ENCODE data around the gene KRTAP4-1.
"Not testable (repeated sequence)": the region's sequence is repeated elsewhere in the genome, so short reads cannot be mapped to it uniquely, and the experiment has no call there.

The KRTAP4-1 gene

DNA sequence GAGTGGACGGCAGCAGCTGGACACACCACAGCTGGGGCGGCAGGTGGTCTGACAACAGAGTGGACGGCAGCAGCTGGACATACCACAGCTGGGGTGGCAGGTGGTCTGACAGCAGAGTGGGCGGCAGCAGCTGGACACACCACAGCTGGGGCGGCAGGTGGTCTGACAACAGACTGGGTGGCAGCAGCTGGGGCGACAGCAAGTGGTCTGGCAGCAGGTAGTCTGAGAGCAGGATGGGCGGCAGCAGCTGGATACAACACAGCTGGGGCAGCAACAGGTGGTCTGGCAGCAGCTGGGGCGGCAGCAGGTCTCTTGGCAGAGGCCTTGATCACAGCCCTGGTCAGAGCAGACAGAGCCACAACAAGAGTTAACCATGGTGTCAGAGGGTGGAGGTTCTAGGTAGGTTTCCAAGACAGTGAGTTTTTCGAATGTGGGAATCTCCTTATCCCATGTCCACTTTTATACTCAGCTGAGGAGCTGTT is at the start of gene KRTAP4-1:
Gene KRTAP4-1, minus strand, starts transcription at position 432 of the 482 bp plus-strand sequence. Its CDS starts 57 bp downstream, at position 375.
- no peak for DNase-seq

DNA sequence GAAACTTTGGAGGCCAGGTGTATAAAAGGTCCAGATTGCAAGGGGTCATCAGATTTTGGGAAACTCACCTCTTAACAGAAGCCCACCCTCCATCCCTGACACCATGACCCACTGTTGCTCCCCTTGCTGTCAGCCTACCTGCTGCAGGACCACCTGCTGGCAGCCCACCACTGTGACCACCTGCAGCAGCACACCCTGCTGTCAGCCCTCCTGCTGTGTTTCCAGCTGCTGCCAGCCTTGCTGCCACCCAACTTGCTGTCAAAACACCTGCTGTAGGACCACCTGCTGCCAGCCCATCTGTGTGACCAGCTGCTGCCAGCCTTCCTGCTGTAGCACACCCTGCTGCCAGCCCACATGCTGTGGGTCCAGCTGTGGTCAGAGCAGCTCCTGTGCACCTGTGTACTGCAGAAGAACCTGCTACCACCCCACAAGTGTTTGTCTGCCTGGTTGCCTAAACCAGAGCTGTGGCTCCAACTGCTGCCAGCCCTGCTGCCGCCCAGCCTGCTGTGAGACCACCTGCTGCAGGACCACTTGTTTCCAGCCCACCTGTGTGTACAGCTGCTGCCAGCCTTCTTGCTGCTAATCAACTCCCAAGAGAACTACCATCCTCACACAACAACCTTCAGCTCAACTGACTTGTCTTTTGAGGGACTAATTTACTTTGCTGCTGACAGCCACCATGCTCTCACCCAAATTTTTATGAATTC is 47.8 kb upstream of the KRTAP4-1 start, which contains the start of gene KRTAP9-3:
Gene KRTAP9-3, plus strand, starts transcription at position 51 of the 707 bp plus-strand sequence. Its CDS starts 53 bp downstream, at position 104.
- not testable (repeated sequence) for DNase-seq

DNA sequence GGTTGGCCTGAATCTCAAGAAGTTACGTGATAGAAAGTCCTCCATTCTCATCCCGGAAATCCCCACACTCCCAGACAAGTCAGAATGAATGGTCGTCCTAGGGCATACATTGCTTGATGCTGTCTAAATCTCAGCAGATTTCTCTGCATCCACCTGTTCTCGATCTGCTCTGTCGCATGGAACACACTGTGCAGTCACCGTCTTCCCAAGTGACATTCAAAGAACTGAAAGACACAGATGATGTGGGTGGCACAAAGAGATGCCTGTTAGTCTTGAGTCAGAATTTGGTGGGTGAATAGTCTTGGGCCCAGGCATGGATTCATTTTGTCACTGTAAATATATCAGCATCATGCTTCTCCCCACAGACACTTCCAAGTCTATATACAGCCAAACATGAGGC is 47.0 kb upstream of the KRTAP4-1 start:
- DNase-seq: no peak

DNA sequence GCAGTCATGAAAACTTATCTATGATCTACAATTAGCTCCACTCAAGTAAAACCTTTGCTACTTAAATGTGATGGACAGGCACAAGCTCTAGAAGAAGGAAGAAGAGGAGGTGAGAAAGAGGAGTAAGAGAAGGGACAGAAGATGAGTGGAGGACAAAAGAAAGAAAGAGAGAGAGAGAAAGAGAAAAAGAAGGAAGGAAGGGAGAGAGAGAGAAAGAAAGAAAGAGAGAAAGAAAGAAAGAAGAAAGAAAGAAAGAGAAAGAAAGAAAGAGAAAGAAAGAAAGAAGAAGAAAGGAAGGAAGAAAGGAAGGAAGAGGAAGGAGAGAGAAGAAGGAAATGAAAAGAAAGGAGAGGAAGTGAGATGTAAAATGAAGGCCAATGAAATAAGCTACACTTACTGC is 45.4 kb upstream of the KRTAP4-1 start:
- no peak for DNase-seq

DNA sequence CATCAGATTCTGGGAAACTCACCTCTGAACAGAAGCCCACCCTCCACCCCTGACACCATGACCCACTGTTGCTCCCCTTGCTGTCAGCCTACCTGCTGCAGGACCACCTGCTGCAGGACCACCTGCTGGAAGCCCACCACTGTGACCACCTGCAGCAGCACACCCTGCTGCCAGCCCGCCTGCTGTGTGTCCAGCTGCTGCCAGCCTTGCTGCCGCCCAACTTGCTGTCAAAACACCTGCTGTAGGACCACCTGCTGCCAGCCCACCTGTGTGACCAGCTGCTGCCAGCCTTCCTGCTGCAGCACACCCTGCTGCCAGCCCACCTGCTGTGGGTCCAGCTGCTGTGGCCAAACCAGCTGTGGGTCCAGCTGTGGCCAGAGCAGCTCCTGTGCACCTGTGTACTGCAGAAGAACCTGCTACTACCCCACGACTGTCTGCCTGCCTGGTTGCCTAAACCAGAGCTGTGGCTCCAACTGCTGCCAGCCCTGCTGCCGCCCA is 41.9 kb upstream of the KRTAP4-1 start, which contains the start of gene KRTAP9-2:
Gene KRTAP9-2, plus strand, starts transcription at position 51 of the 498 bp plus-strand sequence. Its CDS starts 7 bp downstream, at position 58.
- DNase-seq: not testable (repeated sequence)

DNA sequence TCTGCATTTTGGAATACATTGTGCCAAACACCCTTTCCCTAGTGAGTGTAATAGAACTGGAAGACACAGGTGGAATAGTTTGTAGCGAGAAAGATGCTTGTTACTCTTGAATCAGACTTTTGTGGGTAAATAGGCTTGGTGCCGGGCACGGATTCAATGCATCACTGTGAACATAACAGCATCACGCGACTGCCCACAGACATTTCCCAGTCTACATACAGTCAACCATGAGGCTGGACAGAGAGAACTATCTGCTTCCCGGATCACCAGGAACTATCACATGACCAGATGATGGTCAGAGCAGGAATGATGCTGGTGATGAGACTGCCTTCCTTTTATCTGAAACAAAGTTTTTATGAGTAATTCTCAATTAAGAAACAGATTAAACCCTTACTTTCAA is 41.3 kb upstream of the KRTAP4-1 start:
- DNase-seq: no peak

DNA sequence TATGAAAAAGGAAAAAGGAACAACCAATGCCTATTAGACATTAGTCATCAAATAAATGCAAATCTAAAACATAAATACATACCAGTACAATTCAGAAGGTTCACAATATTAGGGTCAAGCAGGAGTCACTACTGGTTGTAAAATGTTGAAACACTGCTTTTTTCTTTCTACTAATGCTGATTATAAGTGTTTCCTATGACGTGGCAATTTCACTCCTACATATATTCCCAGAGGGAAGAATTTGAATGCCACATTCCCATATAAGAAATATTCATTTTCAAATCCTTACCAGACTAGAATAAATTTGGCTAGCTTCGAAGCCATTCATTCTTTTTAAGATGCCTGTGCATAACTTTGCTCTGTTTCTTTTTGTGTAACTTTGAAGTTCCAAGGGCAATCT is 39.1 kb upstream of the KRTAP4-1 start:
- no peak for DNase-seq

DNA sequence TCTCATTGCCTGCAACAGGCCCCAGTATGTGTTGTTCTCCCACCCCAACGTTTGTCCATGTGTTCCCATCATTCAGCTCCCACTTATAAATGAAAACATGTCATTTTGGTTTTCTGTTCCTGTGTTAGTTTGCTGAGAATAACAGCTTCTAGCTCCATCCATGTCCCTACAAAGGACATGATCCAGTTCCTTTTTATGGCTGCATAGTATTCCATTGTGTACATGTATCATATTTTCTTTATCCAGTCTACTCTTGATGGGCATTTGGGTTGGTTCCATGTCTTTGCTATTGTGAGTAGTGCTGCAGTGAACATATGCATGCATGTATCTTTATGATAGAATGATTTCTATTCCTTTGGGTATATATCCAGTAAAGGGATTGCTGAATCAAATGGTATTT is 31.0 kb upstream of the KRTAP4-1 start:
- DNase-seq: no peak

DNA sequence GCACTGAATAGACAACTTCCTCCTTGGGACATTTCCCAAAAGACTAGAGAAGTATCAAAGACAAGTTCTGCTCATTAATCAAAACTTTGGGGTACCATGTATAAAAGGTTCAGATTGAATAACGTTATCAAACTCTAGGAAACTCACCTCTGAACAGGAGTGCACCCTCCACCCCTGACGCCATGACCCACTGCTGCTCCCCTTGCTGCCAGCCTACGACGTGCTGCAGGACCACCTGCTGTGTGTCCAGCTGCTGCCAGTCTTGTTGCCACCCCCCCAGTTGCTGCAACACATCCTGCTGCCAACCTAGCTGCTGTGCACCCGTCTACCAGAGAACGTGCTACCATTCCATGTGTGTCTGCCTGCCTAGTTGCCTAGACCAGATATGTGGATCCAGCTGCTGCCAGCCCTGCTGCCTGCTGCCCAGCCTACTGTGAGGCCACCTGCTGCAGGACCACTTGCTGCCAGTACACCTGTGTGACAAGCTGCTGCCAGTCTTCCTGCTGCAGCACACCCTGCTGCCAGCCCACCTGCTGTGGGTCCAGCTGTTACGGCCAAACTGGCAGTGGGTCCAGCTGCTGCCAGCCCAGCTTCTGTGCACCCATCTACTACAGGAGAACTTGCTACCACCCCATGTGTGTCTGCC is 27.9 kb upstream of the KRTAP4-1 start:
- DNase-seq: no peak

DNA sequence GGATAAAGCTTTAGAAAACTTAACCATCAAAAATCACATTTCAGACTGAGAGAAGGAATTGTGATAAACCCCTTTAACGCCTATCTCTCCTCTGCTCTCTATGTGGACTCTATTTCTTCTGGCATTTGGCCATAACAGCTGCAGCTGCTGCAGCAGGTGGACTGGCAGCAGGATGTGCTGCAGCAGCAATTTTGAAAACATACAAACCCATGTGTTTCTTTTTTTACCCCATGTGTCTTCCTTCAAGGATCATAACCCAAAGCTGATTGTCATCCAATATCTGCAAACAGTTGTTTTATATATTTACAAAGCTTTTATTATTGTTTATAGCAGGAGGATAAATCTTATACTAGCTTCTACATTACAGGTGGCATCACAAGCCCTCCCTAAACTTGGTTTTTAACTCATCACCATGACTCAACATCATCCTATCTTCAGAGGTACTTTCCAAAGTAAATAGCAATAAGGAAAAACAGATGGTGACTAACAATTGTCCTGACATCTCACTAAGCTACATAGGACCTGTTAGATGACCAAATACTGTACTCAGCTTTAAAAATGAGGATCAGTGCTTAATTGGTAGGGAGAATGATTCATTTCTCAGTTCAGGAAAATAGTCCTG is 27.2 kb upstream of the KRTAP4-1 start:
- no peak for DNase-seq

DNA sequence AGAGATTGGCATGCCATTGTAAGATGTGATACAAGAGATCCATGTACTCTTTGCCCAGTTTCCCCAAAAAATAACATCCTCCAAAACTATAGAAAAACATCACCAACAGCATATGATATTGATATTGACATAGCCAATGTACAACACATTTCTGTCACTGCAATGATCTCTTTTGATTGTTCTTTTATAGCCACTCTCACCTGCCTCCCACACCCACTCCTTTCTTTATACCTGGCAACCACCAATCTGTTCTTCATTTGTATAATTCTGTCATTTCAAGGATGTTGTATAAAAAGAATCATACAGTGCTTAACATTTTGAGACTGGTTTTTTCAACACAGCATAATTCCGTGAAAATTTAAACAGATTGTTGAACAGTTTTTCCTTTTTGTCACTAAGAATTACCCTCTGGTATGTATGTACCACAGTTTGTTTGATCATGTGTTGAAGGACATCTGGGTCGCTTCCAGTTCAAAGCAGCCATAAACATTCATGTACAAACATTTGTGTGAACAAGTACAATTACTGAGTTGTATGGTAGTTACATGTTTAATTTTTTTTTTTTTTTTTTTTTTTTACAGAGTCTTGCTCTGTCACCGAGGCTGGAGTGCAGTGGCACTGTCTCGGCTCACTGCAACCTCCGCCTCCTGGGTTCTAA is 14.8 kb upstream of the KRTAP4-1 start:
- no peak for DNase-seq

DNA sequence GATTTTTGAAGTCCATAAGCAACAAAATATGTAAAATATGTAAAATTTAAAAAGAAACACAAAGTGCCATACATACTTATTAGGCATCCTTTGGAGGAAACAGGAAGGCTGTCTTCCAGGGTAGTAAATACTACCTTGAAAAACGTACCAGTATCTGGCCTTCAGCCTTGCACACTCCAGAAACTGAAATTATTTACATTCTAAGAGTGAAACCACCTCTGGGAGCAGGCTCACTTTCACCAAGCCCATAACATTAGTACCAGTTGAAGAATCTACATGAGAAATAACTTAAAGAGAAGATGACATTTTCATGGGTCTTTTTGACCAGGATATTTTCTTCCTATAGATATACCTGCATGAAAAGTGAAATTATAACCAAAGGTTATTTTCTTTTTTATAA is 11.4 kb upstream of the KRTAP4-1 start:
- no peak for DNase-seq

DNA sequence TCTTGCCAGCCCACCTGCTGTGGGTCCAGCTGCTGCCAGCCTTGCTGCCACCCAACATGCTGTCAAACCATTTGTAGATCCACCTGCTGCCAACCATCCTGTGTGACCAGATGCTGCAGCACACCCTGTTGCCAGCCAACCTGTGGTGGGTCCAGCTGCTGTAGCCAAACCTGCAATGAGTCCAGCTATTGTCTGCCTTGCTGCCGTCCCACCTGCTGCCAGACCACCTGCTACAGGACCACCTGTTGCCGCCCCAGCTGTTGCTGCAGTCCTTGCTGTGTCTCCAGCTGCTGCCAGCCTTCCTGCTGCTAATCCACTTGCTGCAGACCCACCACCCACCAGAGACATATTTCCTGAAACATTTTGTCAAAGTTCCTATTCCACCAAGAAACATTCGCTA is 5.6 kb upstream of the KRTAP4-1 start:
- no peak for DNase-seq

DNA sequence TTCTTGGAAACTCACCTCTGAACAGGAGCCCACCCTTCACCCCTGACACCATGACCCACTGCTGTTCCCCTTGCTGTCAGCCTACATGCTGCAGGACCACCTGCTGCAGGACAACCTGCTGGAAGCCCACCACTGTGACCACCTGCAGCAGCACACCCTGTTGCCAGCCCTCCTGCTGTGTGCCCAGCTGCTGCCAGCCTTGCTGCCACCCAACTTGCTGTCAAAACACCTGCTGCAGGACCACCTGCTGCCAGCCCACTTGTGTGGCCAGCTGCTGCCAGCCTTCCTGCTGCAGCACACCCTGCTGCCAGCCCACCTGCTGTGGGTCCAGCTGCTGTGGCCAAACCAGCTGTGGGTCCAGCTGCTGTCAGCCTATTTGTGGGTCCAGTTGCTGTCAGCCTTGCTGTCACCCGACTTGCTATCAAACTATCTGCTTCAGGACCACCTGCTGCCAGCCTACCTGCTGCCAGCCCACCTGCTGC is 5.2 kb upstream of the KRTAP4-1 start, which contains the start of gene KRTAP9-1:
Gene KRTAP9-1, plus strand, starts transcription at position 51 of the 482 bp plus-strand sequence. Its CDS starts 0 bp downstream, at position 51.
- DNase-seq: not testable (repeated sequence)

DNA sequence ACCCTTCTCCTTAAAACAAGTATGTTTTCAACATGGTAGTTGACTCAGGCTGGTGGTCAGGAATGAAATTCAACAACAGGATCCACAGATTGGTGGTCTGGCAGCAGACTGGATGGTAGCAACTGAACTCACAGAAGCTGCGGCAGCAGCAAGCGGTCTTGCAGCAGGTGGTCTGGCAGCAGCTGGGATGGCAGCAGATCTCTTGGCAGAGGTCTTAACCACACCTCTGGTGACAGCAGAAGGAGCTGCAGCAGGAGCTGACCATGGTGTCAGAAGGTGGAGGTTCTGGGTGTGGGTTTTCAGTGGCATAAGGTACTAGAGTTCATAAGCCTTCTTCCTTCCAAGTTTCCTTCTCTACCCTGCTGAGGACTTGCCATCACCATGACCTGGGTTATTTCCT is 2.2 kb upstream of the KRTAP4-1 start:
- DNase-seq: no peak

DNA sequence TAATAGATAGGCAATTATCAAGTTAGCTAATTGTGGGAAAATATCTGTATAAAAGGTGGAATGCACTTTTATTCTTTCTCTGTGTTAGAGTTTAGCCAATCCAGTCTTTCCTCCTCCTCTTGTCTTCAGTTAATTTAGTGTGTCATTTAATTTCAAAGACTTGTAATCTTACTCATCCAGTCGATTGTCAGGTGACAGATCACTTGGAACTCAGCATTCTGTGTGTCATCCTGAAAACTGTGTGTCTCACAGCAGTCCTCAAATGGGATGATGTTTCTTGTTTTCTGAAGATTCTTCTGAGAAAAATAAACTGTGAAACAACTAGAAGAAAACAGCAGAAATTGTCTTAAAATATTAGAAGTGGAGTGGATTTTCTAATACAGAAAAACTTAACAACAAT is 290 bp upstream of the KRTAP4-1 start:
- no peak for DNase-seq

DNA sequence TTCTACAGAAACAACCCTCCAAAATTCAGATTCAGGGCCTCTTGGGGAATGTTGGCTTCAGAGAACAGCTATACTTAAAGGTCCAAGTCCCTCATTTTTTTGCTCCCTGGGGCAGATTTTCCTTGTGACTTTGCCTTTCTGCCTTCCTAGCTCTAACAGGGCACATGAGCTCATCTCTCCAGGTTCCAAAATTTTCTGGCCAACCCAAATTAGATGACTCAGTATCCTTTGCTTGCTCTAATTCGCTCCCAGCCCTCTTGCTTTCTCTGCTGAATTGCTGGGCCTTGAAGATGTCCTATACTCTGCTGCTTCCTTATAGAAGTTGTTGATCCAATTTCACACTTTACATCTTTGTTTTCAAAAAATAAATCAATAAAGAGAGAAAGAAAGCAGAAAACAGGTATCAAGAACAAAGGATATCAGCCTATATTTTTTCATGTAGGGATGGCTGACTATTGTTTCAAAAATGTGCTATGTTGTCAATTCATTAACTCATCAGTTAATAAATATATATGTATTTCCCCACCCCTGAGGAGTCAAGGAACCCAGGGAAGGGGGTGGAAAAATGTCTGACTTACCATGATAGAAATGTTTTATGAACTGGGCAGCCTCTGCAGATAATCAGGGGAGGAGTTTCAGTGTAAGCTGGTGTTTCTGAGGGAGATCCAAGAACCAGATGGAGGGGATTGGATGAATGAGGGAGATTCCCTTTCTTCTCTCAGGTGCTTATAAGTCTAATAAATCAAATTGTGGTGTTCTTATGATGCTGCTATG is 5.7 kb downstream of the KRTAP4-1 start:
- no peak for DNase-seq

DNA sequence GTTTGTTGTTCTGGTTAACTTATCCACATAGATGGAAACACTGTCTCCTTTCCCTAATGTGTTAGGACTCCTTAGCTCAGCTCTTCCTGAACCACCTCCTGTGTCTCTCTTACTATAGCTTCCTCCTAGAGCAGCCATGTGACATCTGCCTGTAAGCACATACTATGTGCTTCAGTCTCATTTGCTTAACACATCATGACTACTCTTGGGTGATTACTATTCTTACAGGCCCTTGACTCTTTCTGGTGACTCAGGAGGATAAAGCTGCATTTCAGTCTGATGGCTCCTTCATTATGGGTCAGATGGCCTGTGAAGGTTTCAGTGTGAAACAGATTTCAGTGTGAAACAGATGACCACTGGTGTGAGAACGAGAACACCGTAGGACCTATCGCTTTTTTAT is 6.4 kb downstream of the KRTAP4-1 start:
- DNase-seq: no peak

DNA sequence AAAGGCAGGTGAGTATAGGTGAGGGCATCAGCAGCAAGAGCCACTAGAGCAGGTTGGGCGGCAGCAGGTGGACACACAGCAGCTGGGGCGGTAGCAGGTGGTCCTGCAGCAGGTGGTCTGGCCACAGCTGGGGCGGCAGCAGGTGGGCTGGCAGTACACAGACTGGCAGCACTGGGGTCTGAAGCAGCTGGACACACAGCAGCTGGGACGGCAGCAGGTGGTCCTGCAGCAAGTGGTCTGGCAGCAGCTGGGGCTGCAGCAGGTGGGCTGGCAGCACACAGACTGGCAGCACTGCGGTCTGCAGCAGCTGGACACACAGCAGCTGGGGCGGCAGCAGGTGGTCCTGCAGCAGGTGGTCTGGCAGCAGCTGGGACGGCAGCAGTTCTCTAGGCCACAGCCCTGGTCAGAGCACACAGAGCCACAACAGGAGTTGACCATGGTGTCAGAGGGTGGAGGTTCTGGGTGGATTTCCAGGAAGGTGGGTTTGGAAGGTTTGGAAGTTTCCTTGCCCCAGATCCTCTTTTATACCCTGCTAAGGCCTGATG is 6.9 kb downstream of the KRTAP4-1 start, which contains the start of gene KRTAP4-2:
Gene KRTAP4-2, minus strand, starts transcription at position 495 of the 545 bp plus-strand sequence. Its CDS starts 57 bp downstream, at position 438.
- no peak for DNase-seq

DNA sequence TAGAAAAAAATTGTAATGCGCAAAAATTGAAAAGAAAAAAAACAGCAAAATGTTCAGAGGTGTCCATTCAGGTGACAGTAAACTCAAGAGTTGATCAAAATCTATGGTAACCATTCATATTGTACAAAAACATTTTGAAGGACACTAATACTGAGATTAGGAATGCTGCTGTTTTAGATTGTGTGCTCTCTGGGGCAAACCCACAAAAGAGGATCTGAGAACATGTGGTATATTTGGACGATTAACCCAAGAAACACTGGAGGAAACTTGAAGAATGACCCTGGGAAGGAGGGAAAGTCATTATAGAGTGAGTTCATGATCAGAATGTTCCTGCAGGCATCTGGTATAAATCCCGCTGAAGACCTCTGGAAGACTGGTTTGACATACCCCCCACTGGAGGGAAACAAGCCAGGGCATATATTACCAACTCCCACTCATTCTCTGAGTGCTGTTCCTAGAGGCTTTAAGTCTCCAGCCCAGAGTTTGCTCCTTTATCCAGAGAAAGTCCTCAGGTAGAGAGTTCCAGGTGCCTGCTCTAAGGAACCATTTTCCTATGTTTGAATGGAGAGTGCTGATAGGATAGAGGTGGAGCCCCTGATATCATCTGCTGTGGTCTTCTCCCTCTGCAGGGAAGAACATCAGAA is 7.8 kb downstream of the KRTAP4-1 start:
- no peak for DNase-seq

DNA sequence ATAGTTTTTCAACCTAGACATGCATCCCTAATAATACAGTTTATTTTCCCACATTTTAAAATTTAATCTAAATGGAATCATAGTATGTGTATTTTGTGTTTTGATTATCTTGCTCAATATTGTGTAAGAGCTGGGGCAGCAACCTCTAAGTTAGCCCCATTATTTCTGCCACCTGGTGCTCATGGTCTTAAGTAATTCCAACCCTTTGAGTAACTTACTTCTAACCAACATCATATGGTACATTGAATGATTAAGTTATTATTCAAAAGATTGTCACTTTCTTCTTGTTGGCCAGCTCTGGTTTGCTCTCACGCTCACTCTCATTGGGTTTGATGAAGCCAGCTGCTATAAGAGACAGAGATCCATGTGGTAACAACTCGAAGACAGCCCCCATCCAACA is 12.8 kb downstream of the KRTAP4-1 start:
- no peak for DNase-seq

All from NCI-H2171 (cell line).